ENCODE results near the gene TACR1.

The TACR1 gene

DNA sequence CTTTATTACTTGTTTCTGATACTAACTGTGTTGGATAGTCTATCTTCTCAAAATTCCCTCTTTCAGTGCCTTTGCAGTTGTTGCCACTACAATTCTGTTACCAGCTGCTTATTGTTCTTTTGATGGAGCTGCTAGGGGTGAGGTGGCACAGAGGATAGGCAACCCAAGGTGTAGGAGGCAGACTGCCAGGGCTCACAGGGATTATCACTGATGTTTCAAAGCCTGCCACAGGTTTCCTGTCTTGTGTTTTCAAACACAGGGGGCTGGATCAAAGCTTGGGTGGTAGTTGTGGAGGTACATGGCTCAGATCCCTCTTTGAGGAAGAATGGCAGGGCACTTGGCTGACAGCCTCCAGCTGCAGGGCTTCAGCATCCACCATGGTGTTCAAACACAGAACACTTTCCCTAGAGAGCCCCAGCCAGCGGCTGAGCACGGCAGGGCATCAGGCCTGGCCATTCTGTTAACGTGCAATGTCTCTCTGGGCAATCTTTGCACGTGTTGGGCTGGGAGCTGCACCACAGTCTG, 153.7 kb downstream of the TACR1 start:
- no peak for DNase-seq

DNA sequence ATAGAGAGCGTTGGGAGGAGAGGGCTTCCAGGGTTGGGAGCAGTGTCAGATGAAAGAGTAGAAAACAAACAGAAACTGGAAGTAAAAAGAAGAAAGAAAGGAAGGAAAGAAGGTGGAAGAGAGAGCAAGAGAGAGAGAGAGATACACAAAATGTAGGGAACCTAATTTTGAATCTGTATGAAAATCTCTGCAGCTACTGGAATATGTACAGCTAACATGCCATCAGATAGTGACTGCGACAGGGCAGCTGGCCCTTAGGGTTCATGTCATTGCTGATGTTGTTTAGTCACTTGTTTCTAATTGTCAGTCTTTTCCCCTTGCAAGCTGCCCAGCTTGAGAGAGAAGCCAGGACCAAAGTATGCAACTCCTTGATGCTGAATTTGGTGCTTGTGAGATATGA, 155.0 kb downstream of the TACR1 start:
- no peak for DNase-seq

DNA sequence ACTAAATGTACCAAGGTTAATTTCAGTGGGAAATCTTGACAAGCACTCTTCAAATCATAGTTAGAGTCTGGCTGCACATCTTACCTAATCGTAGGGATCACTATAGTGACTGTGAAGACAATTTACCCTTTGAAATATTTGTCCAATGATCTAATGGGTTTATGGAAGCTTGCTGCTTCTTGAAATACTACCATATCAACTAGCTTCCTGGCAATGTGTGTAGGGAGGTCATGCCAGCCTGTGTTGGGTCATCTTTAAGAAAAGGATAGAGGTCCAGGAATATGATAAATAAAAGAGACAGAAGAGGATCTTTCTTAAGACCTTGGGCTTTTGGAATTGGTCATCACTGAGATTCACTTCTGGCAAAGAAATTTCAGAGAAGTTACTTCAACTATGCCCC, 156.5 kb downstream of the TACR1 start:
- DNase-seq: no peak

DNA sequence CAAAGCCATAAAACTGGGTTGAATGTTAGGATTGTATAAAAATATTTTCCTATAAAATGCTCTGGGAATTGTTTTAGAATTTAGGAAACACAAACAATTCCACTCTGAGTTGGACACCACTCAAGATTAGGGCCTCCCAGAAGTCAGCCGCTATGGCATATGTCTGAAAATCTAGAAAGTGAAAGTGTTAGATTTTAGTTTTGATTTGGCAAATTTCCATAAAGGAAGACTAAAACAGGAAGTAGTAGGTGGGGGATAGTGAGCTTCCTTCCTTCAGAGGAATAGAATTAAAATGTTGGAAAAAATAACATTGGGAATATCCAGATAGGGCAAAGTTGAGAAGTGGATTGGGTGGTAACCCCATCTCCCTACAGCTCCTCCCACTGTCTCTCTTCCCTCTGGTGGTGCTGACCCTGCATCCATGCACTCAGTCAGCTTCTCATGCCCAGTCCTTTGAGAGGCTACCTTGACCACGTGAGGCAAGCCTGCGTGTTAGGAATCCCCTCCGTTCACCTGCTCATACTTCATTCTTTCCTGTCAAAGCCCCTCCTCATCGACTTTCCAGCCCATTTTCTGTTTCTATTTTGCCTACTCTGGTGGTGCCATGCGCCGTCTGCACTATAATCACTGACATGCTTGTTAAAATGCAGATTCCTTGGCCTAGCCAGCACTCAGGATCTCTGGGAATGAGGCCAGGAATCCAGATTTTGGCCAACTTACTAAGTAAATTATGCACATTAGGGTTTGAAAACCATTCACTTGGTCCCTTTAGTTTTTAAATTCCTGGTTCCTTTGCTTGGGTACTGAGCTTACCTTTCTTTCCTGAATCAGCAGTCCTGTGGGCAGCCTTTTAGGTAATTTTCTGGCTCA, 157.4 kb downstream of the TACR1 start:
- no peak for DNase-seq

DNA sequence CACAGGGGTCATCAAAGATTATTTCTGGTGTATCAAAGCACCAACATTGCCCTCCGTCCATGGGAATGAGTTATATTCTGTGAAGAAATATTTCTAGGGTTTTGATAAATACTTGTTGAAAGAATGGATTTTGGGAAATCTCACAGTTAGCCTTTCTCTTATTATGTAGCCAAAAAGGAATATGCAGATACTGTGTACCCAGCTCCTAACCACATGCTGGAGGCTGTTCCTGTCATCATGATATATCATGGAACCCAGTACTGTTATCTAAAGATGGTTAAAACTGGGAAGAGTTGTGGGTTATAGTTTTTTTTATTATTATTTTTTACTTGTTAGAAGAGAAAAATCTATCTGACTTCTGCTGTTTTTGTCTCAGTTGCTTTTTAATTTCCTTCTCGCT, 158.1 kb downstream of the TACR1 start:
- no peak for DNase-seq

DNA sequence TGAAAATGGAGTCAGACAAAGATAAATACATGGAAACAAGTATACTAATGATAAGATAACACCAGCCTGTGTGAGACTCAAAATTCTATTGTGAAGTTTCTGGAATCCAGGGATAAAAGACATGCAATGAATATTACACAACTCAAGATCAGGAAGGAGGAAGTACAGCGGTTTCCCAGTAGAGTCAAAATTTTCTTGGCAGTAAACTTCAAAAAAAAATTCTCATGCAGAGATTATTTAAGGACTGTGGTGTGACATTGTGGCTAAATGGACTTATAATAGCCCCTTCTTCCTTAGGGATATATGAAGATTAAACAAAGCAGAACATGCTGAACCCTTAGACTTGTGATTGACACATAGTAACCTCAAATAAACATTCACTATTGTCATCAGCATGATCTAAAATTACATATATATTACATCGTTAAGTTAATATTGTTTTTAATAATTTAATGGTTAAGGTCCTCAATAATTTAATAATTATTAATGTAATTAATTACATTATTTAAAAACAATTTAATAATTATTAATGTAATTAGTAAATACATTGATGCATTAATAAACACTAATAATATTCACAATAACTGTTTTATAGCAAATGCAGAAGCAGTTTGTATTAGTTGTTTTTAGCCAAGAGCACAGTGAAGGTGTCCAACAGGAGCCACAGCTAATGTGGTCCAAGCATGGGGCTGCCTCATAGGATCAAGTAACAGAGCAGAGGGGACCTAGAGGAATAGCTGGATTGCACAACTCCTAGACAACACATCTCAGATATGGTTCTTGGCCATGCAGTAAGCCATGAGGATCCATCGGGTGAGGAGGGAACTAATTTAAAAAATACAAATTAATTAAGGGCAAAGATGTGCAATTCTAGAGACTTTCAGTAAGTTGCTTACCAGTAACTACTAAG, 163.6 kb downstream of the TACR1 start:
- DNase-seq: no peak

DNA sequence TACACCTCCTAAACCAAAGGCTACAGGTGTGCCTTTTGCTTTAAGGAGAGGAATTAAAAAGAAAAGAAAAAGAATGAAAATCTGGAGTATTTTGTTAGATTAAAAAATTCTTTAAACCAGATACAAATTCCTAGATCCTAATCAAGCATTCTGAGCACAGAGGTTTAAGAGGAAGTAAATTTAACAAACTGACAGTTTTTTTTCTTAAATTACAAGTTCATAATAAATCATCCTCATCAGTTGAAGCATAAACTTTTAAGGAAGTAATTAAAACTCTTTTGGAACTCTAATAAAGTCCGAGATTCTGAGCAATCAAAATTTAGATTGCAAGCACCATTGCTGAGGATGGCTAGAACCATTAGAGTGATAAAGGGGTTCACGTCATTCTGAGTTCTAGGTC, 165.8 kb downstream of the TACR1 start:
- DNase-seq: no peak

DNA sequence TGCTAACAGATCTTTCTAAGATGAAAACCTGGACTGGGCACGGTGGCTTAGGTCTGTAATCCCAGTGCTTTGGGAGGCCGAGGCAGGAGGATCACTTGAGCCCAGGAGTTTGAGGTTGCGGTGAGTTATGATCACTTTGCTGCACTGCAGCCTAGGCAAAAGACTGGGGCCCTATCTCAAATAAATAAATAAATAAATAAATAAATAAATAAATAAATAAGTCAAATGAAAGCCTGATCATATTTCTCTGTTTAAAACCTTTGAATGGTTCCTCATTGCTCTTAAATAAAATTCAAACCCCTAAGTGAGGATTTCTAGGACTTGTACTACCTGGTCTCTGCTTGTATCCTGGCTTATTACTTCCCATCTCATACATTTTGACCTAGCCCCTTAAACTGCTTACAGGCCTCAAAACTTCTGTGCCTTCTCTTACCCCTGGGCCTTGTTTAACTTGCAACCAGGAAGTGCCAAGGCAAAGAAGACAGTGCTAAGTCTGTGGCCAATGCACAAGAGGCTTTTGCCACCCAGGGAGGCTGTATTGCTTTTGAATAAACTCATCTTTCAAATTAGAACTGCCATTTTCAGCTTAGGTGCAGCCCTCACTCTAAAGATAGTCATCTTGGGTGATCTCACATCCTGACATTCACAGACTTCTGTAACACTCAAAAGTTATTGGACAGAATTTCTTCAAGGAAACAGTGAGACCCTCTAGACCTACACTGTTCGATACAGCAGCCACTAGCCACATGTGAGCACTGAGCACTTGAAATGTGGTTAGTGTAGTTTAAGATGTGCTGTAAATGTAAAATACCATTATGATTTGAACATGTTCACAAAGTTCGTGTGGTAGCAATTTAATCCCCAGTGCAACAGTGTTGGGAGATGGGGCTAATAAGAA, 167.2 kb downstream of the TACR1 start:
- DNase-seq: no peak

DNA sequence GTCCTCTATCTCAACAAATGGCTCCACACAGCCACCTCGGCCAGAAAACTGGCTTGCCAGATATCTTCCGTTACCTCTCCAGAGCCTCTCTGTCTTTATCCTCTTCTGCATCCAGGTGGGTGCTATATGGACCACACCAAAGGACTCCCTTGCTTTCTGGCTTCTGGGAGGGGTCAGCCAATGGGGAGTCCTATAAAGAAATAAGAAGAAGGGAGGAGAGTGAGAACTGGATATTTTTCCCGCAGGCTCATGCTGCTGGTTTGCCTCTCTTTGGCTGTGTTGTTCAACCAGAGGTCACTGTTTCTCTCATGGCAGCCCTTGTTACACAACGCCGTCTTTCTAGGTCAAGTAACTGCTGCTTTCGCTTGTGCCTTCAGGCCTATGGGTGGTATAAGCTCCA, 168.1 kb downstream of the TACR1 start:
- DNase-seq: no peak

DNA sequence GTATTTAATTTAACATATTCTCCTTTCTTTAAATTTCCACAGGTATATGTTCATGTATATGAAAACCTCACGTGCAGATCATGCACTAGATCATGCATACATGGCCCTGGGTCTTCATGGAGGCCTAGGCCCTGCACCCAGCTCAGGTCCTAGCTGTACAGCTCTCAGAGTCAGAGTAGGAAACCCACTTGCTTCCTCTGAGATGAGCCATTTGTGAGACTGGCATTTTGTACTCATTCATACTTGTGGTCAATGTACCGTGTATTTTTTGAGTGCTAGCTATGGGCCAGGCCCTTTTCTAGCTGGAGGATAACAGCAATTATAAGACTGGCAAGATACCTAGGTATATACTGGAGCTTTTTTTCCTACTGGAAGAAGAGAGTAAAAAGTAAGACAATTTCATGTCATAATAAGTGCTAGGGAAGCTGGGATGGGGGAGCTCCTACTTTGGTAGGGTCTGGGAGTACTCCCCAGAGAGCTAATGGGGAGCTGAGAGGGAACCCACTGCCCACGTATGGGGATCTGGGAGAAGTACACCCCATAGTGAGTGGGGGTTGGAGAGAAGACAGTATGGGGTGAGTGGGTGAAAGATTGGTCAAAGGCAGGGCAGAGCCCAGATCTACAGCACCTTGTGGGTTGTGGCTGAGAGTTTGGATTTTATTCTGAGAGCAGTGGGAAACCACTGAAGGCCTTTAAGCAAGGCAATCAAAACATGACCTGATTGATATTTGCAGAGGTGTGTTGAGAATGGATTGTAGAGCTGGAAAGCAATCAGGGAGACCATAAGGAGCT, 168.9 kb downstream of the TACR1 start:
- DNase-seq: no peak

DNA sequence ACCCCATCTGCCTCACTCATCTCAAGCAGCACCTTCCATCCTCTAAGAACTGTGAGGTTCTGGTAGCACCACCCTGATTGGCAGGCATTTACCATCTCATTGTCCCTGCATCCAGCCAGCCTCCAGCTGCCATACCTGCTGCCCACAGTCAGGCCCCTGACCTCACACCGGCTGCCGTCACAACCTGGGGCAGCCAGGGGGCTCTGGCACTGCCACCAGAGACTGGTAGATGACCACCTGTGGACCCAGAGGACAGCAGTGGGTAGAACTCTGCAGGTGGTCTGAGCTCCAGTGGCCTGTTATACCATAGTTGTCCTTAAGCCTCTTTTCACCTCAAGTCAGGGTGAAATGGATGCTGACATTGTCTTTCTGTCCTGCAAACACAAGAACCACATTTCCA, 171.4 kb downstream of the TACR1 start:
- no peak for DNase-seq

DNA sequence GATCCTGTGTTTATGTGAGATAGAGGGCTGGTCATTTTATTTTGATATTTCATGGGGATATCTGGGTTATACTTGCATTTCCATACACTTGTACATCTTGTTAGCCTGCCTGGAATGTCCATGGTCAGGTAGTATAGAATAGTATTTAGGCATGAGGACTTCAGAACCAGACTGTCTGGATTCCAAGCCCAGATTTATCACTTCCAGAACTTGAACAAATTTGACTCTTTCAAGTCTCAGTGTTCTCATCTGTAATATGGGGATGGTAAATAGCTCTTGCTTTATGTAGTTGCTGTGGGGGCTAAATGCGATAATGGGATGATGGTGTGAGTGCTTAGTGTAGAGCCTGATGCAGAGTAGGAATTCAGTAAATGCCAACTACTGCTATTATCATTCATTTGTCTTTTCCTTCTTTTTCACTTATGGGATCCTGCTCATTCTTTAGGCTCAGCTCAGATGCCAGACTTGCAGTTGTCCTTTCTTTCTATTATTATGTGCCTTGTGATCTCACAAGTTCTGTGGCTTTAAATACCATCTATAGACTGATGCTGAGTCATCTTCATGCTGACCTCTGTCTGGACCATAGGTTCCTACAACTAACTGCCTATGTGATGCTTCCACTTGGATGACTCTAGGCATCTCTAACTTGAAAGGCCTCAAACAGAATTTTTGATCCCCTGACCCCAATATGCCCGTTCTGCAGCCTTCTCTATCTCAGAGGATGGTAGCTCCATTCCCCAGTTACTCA, 173.5 kb downstream of the TACR1 start:
- no peak for DNase-seq

DNA sequence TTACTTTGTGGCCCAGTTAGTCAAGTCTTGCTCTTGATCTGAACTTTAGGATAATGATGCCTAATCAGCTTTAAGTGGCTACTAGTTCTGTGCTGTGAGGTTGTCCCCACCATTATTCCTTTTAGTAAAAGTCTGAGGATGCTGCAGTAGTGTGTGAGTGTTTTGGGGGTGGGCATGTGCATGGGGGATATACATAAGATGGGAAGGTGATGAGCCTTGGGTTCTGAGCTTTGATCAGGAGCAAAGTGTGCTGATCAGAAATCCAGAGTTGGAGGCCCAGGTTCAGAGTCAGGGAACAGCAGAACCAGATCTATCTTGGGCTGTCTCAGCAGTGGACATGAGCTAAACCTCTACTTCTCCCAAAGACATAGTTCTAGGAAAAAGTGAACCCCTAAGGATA, 174.1 kb downstream of the TACR1 start:
- no peak for DNase-seq

DNA sequence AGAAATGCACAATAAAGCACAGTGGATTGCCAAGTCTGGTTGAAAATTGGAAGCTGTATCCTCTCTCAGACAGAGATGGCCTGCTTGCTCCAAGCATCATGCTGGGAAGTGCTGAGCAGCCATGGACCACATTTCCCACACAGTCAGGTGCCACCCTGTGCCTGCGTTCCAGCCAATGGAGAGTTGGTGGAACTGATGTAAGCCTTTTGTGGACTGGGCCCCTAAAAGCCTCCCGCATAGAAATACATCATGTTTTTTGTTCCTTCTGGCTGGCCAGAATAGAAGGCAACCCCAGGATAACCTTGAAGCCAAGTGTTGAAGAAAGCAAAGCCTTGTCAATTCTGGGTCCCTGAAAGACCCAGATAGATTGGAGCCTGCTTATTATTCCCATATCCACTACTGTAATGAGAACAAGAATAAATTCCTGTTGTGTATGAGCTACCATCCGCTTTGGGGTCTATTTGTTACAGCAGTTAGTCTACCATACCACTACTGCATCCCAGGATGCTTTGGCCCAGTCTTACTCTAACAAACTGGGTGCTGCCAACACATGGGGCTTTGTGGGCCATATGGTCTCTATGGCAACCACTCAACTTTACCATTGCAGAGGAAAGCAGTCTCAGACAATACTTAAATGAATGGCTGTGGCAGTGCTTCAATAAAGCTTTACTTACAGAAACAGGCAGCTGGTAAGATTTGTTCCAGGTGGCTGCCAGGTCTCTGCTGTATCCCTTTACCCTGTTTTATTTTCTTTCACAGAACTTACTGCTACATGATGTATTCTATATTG, 175.5 kb downstream of the TACR1 start:
- DNase-seq: no peak

DNA sequence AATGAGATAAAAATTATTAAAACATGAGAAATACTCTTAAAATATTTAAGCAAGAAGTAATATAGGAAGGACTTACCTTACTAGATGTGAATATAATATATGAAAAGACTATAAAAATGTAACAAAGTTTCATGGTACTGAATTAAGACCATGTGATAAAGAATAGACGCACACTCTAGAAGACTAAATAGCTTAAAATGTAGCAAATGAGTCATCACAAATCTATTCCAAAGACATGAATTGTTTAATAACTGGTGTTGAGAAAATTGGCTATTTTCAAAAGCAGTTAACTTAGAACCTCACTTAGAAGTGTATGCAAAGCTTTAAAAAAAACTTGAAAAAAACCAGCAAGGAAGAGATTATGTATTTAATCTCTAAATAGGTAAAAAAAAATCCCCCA, 176.8 kb downstream of the TACR1 start:
- no peak for DNase-seq

DNA sequence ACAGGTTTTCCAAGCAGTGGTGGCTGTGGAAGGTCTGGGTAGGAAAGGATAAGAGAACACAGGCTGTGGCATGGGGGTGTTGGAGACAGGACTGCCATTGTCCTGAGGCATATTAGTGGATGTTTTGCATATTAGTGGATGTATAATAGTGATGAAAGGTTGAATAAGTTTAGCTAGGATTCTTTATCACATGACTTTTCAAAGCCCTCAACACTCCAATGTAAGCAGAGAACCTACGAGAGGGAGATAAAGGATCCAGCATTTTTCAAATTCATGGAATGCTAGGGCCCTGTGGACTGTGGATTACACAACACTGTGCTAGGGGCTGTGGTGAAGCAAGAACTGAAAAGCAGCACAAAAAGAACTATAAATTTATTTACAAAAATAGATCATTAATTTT, 177.6 kb downstream of the TACR1 start:
- no peak for DNase-seq

DNA sequence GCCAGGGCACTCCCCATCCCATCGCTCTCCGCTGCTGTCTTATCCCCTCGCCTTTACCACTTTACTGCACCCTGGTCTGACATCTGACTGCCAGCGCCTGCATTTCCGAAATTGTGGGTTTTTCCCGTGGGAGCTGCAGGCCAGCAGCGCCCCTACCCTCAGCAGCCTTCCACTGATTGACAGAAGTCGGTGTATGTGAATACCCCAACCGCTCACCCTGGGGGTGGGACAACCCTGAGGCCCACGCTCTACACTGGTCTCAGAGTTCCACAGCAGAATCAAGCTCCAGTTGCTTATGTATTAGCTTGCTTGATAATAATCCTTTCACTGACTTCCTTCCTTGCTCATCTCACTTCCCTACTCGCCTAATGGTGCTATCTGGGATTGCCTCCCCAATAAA, 178.8 kb downstream of the TACR1 start:
- DNase-seq: no peak

DNA sequence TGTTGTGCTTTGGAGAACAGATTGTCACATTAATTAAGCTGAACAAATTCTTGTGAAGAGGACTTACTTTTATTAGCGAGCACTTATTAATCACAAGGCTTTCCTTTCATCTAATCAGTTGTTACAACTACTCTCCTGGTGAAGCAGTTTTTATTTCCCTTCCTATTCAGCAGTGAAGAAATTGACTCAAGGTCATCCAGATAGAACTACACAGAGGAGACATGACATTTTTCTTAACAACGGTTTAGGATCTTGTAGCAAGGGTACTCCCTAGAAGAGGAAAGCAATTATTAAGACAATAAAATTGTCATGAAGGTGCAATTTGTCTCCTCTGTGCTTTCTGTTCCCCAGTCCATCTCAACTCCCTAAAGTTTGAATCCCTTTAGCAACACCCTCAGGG, 179.5 kb downstream of the TACR1 start:
- no peak for DNase-seq

DNA sequence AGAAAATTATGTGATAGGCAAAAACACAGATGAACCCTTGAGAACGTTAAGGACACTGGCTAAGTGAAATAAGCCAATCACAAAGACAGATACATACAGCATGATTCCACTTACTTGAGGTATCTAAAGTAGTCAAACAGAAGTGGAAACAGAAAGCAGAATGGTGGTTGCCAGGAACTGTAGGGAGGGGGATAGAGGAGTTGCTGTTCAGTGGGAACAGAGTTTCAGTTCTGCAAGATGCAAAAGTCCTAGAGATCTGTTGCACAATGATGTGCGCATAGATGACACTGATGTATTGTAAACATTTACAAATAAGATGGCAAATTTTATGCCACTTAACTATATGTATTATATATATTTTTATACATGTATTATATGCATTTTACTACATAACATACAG, 181.2 kb downstream of the TACR1 start:
- no peak for DNase-seq

DNA sequence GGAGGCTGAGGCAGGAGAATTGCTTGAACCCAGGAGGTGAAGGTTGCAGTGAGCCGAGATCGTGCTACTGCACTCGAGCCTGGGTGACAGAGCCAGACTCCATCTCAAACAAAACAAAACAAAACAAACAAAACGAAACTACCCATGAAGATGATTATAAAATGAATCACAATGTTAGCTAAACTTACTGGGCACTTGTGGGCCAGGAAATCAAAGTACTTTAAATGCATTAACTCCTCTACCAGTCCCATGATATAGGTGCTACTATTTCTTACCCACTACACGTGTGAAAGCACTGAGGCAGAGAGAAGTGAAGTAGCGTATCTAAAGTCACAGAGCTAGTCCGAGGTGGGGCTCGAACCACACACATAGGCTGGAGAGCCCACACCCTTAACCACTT, 187.2 kb downstream of the TACR1 start:
- DNase-seq: no peak
